ENCODE data around the gene WDR26.

WDR26 gene

GRCh38 chr1:224450561-224451350 is 16.2 kb upstream of the WDR26 start:
- Mint-ChIP-seq H3K36me3 (ENCODE audit: low read depth) (no peaks in the 10 kb centered on the region), H3K4me3 (no peak overlapping the region), H3K9me3 (no peaks in the 10 kb centered on the region), H3K27me3 (no peaks in the 10 kb centered on the region), H3K4me1 (ENCODE audit: low read depth) (peaks cover 30% of the 10 kb centered on the region), H3K27ac (peak overlapping the region; percentile 5)
- intact Hi-C loops (cut with micrococcal nuclease) = no loop called here

DNA sequence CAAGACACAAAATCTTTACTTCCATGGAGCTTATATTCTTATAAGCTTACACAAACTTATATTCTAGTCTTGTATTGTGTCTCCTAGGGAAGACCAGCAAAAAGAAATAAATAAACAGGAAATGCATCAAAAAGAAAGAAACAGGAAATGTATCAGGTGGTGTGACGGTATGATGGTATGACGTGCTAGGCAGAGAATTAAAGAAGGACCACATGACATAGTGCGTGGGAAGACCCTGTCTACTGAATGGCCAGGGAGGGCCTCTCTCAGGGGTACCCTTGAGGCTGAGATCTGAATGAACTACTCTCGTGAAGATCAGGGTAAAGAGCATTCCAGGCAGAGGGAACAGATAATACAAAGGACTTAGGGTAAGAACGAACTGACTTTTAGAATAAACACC is 15.6 kb upstream of the WDR26 start:
- Mint-ChIP-seq H3K27ac (peak overlapping the region; percentile 5), H3K9me3 (no peaks in the 10 kb centered on the region), H3K27me3 (no peaks in the 10 kb centered on the region), H3K36me3 (ENCODE audit: low read depth) (no peaks in the 10 kb centered on the region), H3K4me1 (ENCODE audit: low read depth) (peaks cover 30% of the 10 kb centered on the region), H3K4me3 (no peak overlapping the region)
- intact Hi-C loops (cut with micrococcal nuclease) = no loop called here

- Mint-ChIP-seq H3K36me3 (ENCODE audit: low read depth) (no peaks in the 10 kb centered on the region), H3K27me3 (no peaks in the 10 kb centered on the region), H3K27ac (peak overlapping the region; percentile 5), H3K4me1 (ENCODE audit: low read depth) (peaks cover 30% of the 10 kb centered on the region), H3K9me3 (no peaks in the 10 kb centered on the region), H3K4me3 (no peak overlapping the region)
- intact Hi-C loops (cut with micrococcal nuclease) = no loop called here
Observed at GRCh38 chr1:224448453-224449017, 13.9 kb upstream of the WDR26 start.

DNA sequence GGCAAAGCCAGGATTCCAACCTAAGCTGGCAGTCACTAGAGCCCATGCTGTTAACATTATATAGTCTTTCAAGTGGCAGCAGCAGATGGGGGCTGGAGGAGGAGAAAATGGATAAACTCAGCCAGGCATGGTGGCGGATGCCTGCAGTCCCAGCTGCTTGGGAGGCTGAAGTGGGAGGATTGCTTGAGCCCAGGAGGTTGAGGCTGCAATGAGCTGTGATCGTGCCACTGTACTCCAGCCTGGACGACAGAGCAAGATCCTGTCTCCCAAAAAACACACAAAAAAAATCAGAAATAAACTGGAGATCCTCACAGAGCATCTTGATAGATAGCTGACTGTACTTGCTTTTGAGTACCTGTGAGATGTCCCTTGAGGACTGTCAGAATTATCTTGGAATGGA is 13.4 kb upstream of the WDR26 start:
- Mint-ChIP-seq H3K9me3 (no peaks in the 10 kb centered on the region), H3K27me3 (no peaks in the 10 kb centered on the region), H3K4me3 (no peak overlapping the region), H3K36me3 (ENCODE audit: low read depth) (no peaks in the 10 kb centered on the region), H3K27ac (peak overlapping the region; percentile 5), H3K4me1 (ENCODE audit: low read depth) (peaks cover 30% of the 10 kb centered on the region)
- intact Hi-C loops (cut with micrococcal nuclease) = no loop called here

DNA sequence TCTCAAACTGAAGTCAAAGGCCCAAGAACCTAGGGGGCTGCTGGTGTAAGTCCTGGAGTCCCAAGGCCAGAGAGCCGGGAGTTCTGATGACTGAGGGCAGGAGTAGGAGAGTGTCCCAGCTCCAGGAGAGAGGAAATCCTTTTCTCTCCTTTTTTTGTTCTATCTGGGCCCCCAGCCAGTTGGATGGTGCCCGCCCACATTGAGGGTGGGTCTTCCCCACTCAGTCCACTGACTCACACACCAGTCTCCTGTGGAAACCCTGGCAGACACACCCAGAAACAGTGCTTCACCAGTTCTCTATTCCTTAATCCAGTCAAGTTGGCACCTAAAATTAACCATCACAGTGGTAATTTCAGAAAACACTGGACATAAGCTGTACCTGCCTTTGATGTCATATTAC is 12.7 kb upstream of the WDR26 start:
- Mint-ChIP-seq H3K4me3 (no peak overlapping the region), H3K36me3 (ENCODE audit: low read depth) (no peaks in the 10 kb centered on the region), H3K9me3 (no peaks in the 10 kb centered on the region), H3K27me3 (no peaks in the 10 kb centered on the region), H3K4me1 (ENCODE audit: low read depth) (peaks cover 30% of the 10 kb centered on the region), H3K27ac (peak overlapping the region; percentile 49)
- intact Hi-C loops (cut with micrococcal nuclease) = no loop called here

GRCh38 chr1:224438989-224439388 is 4.4 kb upstream of the WDR26 start:
- Mint-ChIP-seq H3K27ac (no peak overlapping the region), H3K27me3 (no peaks in the 10 kb centered on the region), H3K36me3 (ENCODE audit: low read depth) (peaks cover 20% of the 10 kb centered on the region), H3K4me1 (ENCODE audit: low read depth) (peaks cover 13% of the 10 kb centered on the region), H3K4me3 (no peak overlapping the region), H3K9me3 (no peaks in the 10 kb centered on the region)
- intact Hi-C loops (cut with micrococcal nuclease) = no loop called here

DNA sequence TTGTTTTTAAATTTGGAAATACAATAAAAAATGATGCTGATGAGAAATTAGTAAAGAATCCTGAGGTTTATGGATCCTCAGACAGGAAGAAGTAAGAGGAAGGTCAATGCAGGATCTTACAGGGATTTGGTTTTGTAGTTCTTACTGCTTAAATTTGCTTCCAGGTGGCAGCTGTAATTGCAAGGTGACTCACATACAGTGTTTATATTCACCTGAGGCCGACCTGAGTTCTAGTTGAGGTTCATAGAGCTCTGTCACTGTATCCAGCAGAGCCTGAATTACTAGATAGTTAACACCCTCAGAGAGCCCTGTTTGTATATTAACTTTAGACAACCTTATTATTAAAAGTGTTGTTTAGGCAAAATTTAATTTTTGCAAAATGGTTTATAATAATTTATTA is 1.4 kb upstream of the WDR26 start:
- peaks cover 27% of the 10 kb centered on the region for H3K4me1 Mint-ChIP-seq (ENCODE audit: low read depth)
- no peak overlapping the region for H3K27ac Mint-ChIP-seq
- H3K27me3 Mint-ChIP-seq = no peaks in the 10 kb centered on the region
- H3K9me3 Mint-ChIP-seq = no peaks in the 10 kb centered on the region
- H3K4me3 Mint-ChIP-seq = no peak overlapping the region
- H3K36me3 Mint-ChIP-seq (ENCODE audit: low read depth) = peaks cover 40% of the 10 kb centered on the region
- intact Hi-C loops (cut with micrococcal nuclease) = no loop called here

GRCh38 chr1:224435318-224435763 is 744 bp upstream of the WDR26 start:
- Mint-ChIP-seq H3K4me3 (peak overlapping the region; percentile 94), H3K4me1 (ENCODE audit: low read depth) (peaks cover 33% of the 10 kb centered on the region), H3K36me3 (ENCODE audit: low read depth) (peaks cover 45% of the 10 kb centered on the region), H3K27me3 (no peaks in the 10 kb centered on the region), H3K9me3 (no peaks in the 10 kb centered on the region), H3K27ac (peak overlapping the region; percentile 96)
- intact Hi-C loops (cut with micrococcal nuclease) = no loop called here

DNA sequence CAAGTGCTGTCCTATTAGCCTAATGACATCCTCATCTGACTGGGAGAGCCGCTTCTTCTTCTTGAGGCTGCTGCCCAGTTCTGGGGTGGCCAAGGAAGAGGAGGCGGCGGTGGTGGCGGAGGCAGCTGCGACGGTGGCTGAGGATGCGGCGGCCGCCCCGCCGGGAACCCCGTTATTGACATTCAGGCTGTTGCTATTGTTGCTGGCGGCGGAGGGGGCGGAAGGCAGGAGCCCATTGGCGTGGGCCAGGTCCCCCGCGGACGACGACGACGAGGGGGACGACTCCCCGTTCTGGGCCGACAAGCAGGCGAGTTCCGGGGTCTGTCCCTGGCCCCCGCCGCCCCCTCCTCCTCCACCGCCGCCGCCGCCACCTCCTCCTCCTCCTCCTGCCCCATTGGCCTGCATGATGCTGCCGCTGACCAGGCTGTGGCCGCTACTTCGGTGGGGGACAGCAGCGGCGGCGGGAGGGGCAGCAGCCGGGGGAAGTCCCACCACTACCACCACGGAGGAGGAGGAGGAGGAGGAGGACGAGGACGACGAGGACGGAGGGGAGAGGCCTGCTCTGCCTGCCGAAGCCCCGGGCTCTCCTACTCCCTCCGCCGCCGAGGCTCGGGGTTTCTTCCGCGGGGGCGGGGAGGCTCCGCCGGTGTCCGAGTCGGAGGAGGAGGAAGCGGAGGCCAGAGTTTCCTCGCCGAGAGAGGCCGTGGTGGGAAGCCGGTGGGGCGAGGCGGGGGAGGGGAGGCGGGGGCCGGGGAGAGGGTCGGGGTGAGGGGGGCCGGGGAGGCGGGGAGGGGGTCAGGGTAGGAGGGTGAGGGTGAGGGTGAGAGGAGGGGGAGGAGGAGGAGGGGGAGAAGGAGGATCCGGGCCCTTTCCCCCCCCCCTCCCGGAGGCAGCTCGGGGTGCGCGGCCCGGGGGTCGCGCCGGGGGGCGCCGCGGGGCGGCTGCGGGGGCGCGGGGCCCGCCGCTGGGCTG is 610 bp downstream of the WDR26 start:
- Mint-ChIP-seq H3K4me1 (ENCODE audit: low read depth) (peaks cover 36% of the 10 kb centered on the region), H3K27ac (peak overlapping the region; percentile 96), H3K27me3 (no peaks in the 10 kb centered on the region), H3K9me3 (no peaks in the 10 kb centered on the region), H3K36me3 (ENCODE audit: low read depth) (peaks cover 42% of the 10 kb centered on the region), H3K4me3 (peak overlapping the region; percentile 88)
- intact Hi-C loops (cut with micrococcal nuclease) = loop anchor here (1.0 to 2.0 kb wide), 2 partner anchors 23 to 69 kb away; no protein-coding TSS in a partner anchor

DNA sequence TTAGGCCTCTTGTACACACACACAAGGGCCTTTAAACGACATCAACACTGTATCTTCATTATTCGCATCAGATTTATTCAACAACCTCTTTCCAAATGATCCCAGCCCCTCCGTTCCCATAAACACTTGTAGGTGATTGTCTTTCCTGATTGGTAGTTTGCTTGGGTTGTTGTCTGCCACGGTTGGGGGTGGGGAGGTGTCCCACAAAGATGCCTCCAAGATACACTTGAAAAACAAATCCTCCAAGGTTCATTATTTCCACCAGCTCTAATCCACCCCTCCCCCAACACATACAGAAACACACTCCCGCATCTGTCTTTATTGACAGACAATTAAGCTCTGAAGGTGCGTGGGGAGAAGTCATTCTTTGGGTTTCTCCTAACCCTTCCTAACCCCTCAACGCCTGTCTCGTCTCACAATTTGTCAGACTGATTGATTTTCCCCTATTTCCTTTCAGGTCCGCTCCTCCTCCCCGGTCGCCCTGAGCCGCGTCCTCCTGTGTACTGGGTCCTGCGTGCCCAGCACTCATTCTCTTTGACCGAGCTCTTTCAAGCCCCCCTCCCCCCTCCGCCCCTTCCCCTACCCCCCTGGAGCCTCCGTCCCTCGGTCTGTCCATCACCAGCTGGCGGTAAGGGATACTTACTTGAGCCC is 1.4 kb downstream of the WDR26 start:
- Mint-ChIP-seq H3K27ac (peak overlapping the region; percentile 96), H3K4me3 (peak overlapping the region; percentile 88), H3K9me3 (no peaks in the 10 kb centered on the region), H3K4me1 (ENCODE audit: low read depth) (peaks cover 40% of the 10 kb centered on the region), H3K27me3 (no peaks in the 10 kb centered on the region), H3K36me3 (ENCODE audit: low read depth) (peaks cover 50% of the 10 kb centered on the region)
- intact Hi-C loops (cut with micrococcal nuclease) = loop anchor here (2.0 kb wide), 1 partner anchor 70 kb away; no protein-coding TSS in a partner anchor

- H3K4me1 Mint-ChIP-seq (ENCODE audit: low read depth) = peaks cover 40% of the 10 kb centered on the region
- peak overlapping the region; percentile 88 for H3K4me3 Mint-ChIP-seq
- H3K9me3 Mint-ChIP-seq = no peaks in the 10 kb centered on the region
Observed at GRCh38 chr1:224432672-224433040, 1.9 kb downstream of the WDR26 start.

DNA sequence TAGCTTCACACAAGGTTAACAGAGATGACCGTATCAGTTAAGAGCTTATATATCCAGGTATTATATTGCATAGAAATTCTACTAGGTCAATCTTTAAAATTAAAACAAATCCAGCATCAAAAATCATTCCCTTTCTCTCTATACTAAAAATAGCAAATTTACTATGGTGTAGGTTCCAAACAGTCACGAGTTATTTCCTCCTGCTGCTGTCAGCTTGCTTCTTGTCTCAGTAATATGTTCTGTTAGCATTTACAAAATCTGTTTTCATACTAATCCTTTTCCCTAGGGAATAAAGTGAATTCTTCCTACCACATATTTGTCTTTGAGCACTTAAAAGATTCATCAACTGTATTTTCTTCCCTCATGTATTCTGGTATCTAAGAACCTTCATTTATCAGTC is 2.5 kb downstream of the WDR26 start:
- H3K27ac Mint-ChIP-seq = peak overlapping the region; percentile 96
- H3K4me3 Mint-ChIP-seq = peak overlapping the region; percentile 88
- no peaks in the 10 kb centered on the region for H3K9me3 Mint-ChIP-seq
- intact Hi-C loops (cut with micrococcal nuclease) = loop anchor here (2.0 kb wide), 1 partner anchor 71 kb away; no protein-coding TSS in a partner anchor
- no peaks in the 10 kb centered on the region for H3K27me3 Mint-ChIP-seq
- H3K36me3 Mint-ChIP-seq (ENCODE audit: low read depth) = peaks cover 60% of the 10 kb centered on the region
- peaks cover 40% of the 10 kb centered on the region for H3K4me1 Mint-ChIP-seq (ENCODE audit: low read depth)

More at GRCh38 chr1:224432672-224433040, 1.9 kb downstream of the WDR26 start:
- intact Hi-C loops (cut with micrococcal nuclease) = loop anchor here (2.0 kb wide), 1 partner anchor 70 kb away; no protein-coding TSS in a partner anchor
- Mint-ChIP-seq H3K27ac (peak overlapping the region; percentile 96), H3K36me3 (ENCODE audit: low read depth) (peaks cover 55% of the 10 kb centered on the region), H3K27me3 (no peaks in the 10 kb centered on the region)

DNA sequence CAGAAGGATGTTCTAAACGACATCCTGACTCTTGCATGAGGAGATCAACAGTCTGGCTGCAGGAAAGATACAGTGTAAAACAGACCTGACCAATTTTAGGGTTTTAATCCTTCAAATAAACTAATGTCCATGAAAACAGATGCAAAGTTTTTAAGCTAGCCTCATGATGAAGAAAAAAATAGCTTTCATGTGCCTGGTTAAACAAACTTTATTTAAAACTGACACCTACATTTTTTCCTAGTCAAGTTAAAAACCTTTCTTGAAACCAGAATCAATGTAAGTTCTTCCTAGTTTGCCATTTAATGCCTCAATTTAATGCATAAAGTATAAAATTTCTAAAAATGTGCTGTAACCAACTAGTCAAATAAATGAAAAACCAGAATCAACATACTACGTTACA is 2.9 kb downstream of the WDR26 start:
- no peaks in the 10 kb centered on the region for H3K9me3 Mint-ChIP-seq
- H3K4me3 Mint-ChIP-seq = peak overlapping the region; percentile 88
- H3K36me3 Mint-ChIP-seq (ENCODE audit: low read depth) = peaks cover 62% of the 10 kb centered on the region
- peak overlapping the region; percentile 96 for H3K27ac Mint-ChIP-seq
- no peaks in the 10 kb centered on the region for H3K27me3 Mint-ChIP-seq
- H3K4me1 Mint-ChIP-seq (ENCODE audit: low read depth) = peaks cover 36% of the 10 kb centered on the region
- intact Hi-C loops (cut with micrococcal nuclease) = loop anchor here (2.0 kb wide), 1 partner anchor 71 kb away; no protein-coding TSS in a partner anchor

Data from dendritic cell treated with granulocyte-macrophage colony-stimulating factor and Interleukin-4, amounts not matched to agents 40 ng/mL and 50 ng/mL, for 4 days (primary cell).